Measurements from ENCODE around the gene YWHAG. TPM values are rescaled to one million over a fixed set of nuclear protein-coding genes. Genes with fewer than 3 reads are reported as not detected.
"Not testable (repeated sequence)": the region's sequence is repeated elsewhere in the genome, so short reads cannot be mapped to it uniquely, and the experiment has no call there.

YWHAG gene
- total RNA-seq, 4 donors from 2014 or later: 40.5 to 74.3 (median 53.6) TPM

- no peak overlapping the region for H3K4me3 ChIP-seq
- H3K27ac ChIP-seq: no peak overlapping the region
- H3K4me1 ChIP-seq: peaks cover 0 to 11% (median 0%) of the 10 kb centered on the region in 4 donors
- peaks cover 0 to 16% (median 0%) of the 10 kb centered on the region in 3 donors for H3K36me3 ChIP-seq
- TF ChIP-seq POLR2A (IDR thresholded peaks at IDR 0.05): no peak
- TF ChIP-seq CTCF (IDR thresholded peaks at IDR 0.05): no peak
- no peaks in the 10 kb centered on the region for H3K27me3 ChIP-seq
- H3K9me3 ChIP-seq: no peaks in the 10 kb centered on the region
- no peak for DNase-seq
Observed at GRCh38 chr7:76338298-76339084, 20.3 kb downstream of the YWHAG start.

GRCh38 chr7:76337147-76337546 is 21.6 kb downstream of the YWHAG start:
- DNase-seq: no peak
- TF ChIP-seq POLR2A (IDR thresholded peaks at IDR 0.05) (no peak), CTCF (IDR thresholded peaks at IDR 0.05) (no peak)
- Histone ChIP-seq H3K4me3 (no peak overlapping the region), H3K36me3 (peaks cover 0 to 8% (median 0%) of the 10 kb centered on the region in 3 donors), H3K9me3 (no peaks in the 10 kb centered on the region), H3K27ac (no peak overlapping the region), H3K27me3 (no peaks in the 10 kb centered on the region), H3K4me1 (peaks cover 0 to 19% (median 0%) of the 10 kb centered on the region in 4 donors)

- Histone ChIP-seq H3K27ac (no peak overlapping the region), H3K4me1 (peaks cover 0 to 19% (median 0%) of the 10 kb centered on the region in 4 donors), H3K4me3 (no peak overlapping the region), H3K9me3 (no peaks in the 10 kb centered on the region), H3K27me3 (no peaks in the 10 kb centered on the region), H3K36me3 (peaks cover 0 to 4% (median 0%) of the 10 kb centered on the region in 3 donors)
- TF ChIP-seq POLR2A (IDR thresholded peaks at IDR 0.05) (no peak), CTCF (IDR thresholded peaks at IDR 0.05) (no peak)
- no peak for DNase-seq
Observed at GRCh38 chr7:76336094-76336493, 22.7 kb downstream of the YWHAG start.

GRCh38 chr7:76335417-76335816 is 23.4 kb downstream of the YWHAG start:
- not testable (repeated sequence) for H3K9me3 ChIP-seq, H3K27ac ChIP-seq, H3K27me3 ChIP-seq, H3K4me3 ChIP-seq, DNase-seq, H3K36me3 ChIP-seq
- peaks cover 0 to 19% (median 0%) of the 10 kb centered on the region in 4 donors for H3K4me1 ChIP-seq

- Histone ChIP-seq H3K27me3 (no peaks in the 10 kb centered on the region), H3K4me1 (peaks cover 0 to 19% (median 0%) of the 10 kb centered on the region in 4 donors), H3K4me3 (no peak overlapping the region), H3K9me3 (no peaks in the 10 kb centered on the region), H3K36me3 (peaks cover 0 to 7% (median 0%) of the 10 kb centered on the region in 3 donors), H3K27ac (no peak overlapping the region)
- TF ChIP-seq CTCF (IDR thresholded peaks at IDR 0.05): no peak
- no peak for TF ChIP-seq POLR2A (IDR thresholded peaks at IDR 0.05)
- DNase-seq: no peak
Observed at GRCh38 chr7:76334320-76334967, 24.3 kb downstream of the YWHAG start.

- Histone ChIP-seq H3K4me1 (peaks cover 0 to 19% (median 0%) of the 10 kb centered on the region in 4 donors), H3K27ac (peak overlapping the region in 1 of 4 donors; percentile 9), H3K9me3 (no peaks in the 10 kb centered on the region), H3K27me3 (no peaks in the 10 kb centered on the region), H3K36me3 (peaks cover 0 to 13% (median 0%) of the 10 kb centered on the region in 3 donors), H3K4me3 (no peak overlapping the region)
- no peak for TF ChIP-seq POLR2A (IDR thresholded peaks at IDR 0.05)
- no peak for TF ChIP-seq CTCF (IDR thresholded peaks at IDR 0.05)
- DNase-seq: no peak
Observed at GRCh38 chr7:76333511-76334101, 25.2 kb downstream of the YWHAG start.

Measured in Peyer's patch (tissue), 4 donors.